ENCODE measurements around the gene CFAP97D2.

CFAP97D2 gene

DNA sequence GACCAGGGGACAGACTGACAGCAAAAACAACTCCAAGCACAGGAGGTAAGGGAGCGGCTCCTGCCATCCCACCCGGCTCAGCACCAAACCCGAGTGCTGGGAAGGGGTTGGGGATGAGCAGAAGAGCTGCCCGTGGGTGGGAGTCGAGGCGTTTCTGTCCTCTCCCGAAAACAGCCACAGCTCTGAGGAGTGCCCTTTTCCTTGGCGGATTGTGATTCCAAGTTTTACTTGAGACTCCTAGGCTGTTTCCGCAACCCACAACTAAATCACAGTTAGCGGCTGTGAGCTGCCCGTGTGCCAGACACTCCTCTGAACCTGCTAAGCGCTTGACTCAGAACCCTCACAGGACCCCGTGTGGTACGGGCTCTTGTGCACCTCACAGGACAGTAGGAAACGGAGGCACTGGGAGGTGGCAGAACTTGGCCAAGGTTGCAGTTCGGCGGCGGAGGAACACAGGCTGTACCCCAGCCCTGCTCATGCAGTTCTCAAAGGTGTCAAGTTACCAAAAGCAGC, 21.4 kb downstream of the CFAP97D2 start:
- no peak for DNase-seq

DNA sequence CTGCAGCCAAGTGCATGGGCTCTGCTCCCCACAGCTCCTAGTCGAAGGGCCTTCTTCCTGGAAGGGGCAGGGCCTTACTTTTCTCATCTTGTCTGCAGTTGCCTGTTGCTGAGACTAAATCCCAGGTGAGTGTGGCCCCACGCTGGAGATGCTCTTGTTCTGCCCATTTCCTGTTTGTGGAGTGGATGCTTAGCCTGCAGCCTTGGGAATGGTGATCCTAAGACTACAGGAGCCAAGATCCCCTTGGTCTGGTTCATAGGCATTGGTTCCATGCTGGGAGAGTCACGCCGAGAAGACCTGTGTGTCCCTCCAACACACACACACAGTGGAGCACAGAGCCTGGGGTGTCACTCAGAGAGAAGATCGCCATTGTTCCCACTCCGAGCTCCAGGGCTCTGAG, 23.5 kb downstream of the CFAP97D2 start:
- DNase-seq: no peak

DNA sequence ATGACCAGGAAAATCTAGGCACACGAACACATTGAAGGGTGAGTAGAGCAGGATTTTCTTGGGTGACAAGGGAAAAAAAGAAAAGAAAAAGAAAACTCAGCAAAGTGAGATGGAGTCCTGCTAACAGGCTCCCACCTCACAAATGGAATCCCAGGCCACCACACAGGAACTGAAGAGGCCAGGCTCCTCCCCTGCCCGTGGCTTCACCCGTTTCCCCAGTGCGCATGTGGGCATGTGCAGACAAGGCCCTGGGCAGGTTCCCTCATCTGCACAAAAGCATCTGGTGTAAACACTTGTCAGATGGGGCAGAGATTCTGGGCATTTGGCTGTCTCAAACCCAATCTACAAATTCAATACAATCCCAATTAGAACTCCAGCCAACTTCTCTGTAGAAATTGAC, 24.5 kb downstream of the CFAP97D2 start:
- DNase-seq: no peak

DNA sequence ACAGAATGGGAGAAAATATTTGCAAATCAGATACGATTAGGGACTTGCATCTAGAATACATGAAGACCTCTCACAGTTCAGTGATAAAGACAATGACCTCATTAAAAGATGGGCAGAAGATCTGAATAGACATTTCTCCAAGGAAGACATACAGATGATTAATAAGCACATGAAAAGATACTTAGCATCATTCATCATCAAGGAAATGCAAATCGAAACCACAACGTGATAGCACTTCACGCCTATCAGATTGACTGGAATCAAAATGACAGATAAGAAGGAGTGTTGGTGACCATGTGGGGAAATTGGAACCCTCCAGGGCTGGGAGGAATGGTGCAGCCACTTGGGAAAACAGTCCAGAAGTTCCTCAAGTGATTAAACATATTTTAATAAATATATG, 25.8 kb downstream of the CFAP97D2 start:
- DNase-seq: no peak

DNA sequence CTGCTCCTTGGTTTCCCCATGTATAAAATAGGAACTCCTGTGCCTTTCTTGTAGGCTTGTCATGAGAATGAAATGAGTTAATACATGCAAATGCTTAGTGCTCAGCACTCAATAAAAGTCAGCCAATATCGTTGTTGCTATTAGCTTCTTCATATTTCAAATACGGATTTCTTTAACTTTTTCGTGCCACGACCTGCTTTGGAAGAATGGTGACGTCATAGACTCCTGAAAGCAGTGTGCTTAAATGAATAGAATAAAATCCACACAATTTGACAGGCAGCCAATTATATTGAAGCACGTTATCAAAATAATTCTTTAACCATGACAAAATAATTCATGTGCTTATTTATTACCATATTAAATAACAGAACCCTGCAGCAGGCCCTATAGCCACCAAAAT, 29.1 kb downstream of the CFAP97D2 start:
- no peak for DNase-seq

DNA sequence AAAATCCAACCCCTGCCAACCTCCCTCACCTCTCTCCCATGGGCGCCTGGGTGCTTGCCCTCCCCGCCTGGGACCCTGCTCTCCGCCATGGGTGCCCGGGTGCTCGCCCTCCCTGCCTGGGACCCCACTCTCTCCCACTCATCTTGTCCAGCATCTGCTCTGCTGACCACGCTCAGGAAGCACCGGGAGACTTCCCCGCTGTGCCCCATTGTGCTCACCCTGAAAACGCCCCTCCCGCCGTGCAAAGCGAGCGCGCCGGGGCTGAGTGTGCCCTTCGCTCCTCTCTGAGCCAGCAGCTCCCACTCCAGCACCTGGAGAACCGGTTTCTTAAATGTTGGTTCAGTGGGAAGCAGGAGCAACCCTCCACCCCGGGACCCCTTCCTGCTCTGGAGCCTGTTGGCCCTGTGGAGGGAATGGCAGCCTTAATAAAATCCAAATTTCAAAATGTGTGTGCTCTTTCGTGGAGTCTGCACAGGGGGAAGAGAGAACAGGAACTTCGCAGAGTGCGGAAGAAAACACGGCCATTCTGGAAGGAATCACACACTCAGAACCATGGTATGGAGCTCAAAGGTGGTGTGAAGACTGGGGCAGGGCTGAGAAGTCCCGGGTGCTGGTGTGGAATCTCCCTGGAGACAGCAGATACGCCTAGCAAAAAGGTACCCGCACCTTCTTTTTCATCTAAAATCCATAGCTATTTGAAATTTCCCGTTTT, 32.5 kb downstream of the CFAP97D2 start:
- DNase-seq: no peak

DNA sequence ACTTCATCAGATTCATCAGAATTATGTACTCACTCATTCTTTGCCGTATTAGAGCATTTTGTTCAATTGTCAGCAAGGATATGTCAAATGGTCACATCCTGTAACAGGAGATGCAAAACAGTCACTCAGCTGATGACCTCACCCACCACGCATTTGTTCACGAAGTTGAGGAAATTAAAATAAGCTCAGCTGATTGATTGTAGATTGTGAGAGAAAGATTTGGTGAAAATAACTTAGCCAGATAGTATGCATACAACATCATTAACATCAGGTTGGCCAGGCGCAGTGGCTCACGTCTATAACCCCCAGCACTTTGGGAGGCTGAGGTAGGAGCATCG, 33.1 kb downstream of the CFAP97D2 start:
- no peak for DNase-seq

DNA sequence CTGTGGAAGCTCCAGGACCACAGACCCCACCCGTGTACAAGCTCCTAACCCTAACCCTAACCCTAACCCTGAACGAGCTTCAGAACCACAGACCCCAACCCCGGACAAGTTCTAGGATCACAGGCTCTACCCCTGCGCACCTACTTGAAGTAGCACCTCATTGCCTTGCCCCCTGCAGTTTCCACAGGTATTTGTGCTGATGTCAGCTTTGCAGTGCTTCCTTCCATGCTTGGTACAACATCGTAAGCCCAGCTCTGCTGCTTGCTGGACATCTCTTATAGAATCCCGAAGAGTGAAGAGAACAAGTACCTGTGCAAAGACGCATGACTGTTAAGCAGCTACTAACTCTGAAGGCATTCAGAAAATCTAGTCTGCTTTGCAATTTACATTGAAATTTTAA, 34.9 kb downstream of the CFAP97D2 start:
- no peak for DNase-seq

DNA sequence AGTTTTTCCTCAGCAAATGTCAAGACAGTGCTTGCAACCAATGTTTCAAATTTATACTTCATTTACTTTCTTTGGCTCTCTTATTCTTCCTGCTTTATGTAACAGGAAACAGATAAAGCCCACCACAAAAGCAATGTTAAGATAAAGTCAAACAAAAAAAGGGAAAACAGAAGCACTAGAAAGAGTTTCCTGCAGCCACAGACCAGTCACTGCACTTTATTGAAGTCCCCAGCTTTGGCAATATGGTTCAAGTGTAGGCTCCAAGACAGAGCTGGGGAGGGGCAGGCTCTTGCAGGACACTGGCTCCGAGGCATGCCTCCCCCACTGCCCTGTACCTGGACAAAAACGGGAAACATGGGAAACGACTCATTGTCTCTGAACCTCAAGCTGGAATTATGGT, 40.3 kb downstream of the CFAP97D2 start:
- no peak for DNase-seq

DNA sequence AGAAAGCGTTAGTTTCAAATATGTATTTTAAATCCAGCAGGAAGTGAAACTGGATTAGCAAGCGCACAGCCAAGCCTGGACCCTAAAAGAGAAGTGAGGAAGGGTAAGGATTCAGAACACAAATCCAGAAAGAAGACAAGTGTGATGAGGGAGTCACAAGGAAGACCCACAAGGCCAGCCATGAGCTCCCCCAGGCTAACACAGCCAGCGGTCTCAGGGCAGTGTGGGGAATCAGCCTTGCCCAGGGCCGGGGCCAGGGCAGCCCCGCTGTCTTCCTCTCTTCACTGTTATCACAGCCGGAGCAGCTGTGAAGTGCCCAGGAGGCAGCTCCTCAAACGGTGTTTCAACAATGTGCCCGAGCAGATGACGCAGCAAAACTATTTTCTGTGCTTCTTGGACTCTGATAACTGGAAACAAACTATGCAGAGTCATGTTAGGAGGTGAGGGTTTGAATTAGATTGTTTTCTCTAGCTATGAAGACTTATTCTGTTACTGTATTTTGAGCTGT, 43.5 kb downstream of the CFAP97D2 start:
- no peak for DNase-seq

DNA sequence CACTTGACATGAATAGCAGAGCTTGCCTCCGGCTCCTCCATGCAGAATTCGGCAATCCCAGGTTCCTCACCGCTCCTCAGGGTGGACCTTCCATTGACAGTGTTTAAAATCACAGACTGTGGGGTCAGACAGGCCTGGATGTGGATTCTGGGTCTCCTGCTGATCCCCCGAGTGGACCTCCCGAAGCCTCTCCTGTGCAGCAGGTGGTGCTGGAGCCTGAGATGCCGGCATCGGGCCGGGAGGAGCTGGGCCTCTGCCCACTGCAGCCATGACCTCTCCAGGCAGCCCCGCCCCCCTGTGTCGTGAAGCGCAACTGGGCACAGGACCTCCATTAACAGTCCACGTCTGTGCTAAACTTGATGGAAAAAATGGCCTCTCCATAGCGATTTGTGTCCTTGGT, 45.1 kb downstream of the CFAP97D2 start:
- no peak for DNase-seq

DNA sequence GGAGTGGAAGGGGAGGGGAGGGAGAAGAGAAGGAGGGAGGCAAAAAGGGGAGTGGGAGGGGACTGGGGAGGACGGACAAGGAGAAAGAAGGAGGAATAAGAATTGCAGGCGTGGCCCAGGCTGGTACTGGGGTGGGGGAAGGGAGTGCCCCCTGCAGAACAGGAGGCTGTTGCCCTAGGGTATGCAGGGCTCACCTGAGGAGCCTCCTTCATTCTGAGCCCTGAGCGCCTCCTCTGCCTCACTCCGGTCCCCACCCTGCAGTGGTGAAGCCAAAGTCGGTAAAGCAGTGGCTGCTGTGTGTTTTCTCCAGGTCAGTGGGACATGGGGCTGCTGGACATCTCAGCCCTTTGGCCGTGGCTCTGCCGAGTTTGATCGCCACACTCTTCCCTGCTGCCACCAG, 46.6 kb downstream of the CFAP97D2 start:
- DNase-seq: no peak

DNA sequence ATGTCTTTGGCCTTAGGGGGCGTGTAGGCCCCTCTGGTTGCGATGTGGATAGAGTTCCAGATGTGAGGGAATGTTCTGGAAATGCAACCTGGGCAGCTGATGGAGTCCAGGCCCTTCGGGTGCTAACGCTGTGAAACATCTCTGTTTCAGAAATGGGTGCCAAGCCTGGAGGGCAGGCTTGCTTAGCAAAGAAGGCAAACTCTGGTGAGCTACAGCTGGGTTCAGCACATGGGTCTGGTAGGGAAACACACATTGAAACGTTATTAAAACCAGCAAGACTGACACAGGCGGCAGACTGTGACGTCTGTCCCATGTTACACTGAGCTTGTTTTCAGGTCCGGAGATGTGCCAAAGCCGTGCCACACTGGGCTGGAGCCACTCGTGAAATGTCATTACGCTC, 47.0 kb downstream of the CFAP97D2 start:
- DNase-seq: no peak

DNA sequence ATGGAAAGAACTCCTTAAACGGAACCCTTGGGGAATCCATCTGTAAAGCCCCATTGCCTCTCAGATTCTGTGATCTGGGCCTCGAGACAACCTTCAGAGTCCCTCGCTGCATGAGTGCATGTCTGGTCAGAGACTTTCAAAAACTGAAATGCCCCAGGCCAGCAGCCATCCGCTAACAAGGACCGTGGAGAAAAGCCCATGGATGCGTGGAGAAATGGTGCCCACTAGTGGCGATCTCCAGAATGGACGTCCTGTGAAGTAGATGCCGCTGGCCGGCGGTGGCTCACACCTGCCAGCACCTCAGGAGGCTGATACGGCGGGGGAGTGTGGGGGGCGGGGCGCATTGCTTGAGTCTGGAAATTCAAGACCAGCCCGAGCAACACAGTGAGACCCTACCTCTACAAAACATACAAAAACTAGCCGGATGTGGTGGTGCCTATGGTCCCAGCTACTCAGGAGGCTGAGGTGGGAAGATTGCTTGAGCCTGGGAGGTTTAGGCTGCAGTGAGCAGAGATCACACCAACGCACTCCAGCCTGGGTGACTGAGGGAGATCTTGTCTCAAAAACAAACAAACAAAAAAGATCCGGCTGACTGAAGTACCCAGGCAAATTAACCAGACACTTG, 47.8 kb downstream of the CFAP97D2 start:
- peak; percentile 74 to 78 for DNase-seq

DNA sequence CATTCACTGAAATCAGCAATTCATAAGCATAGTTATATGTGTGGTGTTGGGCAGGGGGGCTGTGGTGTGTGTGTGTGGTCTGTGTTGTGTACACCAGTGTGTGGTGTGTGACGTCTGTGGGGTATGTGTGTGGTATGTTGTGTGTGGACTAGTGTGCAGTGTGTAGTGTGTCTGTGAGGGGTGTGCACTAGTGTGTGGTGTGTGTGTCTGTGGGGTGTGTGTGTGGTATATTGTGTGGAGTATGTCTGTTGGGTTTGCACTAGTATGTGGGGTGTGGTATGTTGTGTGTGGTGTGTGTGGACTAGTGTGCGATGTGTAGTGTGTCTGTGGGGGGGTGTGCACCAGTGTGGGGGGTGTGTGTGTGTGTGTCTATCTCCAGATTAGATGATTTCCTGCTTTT, 48.5 kb downstream of the CFAP97D2 start:
- no peak for DNase-seq

DNA sequence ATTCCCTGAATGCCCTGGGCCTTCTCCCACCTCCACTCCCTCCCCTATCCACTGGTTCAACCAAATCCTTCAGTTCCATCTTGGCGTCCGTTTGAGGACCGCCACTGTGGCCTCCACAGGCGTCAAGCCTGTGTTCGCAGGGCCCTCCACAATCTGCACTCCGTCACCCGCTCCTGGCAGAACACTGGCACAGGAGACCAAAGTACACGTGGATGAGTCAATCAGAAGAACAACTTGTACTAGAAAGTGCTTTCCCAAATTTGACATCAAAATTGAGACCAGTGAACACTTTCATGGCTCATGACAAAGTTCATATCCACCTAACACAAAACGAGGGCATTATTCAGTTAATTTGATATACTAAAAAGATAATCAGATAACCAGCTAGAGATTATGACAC, 49.1 kb downstream of the CFAP97D2 start:
- DNase-seq: no peak

DNA sequence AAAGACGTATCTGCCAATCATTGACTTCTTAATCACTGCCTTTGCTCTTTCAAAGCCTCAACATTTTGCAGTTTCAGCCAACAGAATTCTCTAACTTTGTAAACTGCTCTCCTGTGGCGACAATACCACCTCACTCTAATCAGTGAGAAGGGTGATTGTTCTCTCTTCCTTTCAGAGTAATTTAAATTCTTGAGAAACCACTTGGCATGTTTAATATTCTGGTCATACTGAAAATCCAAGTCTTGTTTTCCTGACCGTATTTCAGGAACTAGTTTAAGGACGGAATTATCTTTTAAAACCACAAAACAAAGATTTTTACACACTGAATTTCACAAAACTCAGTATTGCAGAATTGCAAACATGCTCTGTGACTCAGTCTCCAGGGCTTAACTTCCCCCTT, 50.4 kb downstream of the CFAP97D2 start:
- no peak for DNase-seq

DNA sequence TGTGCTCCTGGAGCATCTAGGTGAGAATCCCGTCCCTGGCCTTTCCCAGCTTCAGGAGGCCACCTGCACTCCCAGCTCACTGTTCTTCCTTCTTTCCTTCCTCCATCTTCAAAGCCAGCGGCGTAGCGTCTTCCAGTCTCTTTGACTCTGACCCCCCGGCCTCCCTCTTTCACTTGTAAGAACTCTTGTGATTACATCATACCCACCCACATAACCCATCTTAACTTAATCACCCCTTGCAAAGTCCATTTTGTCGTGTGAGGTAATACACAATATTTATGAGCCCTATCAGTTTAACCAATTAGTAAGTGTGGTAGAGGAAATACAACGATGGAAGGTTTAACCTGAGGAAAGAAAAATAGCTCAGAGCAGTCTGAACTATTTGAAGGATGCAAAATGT, 51.1 kb downstream of the CFAP97D2 start:
- no peak for DNase-seq

DNA sequence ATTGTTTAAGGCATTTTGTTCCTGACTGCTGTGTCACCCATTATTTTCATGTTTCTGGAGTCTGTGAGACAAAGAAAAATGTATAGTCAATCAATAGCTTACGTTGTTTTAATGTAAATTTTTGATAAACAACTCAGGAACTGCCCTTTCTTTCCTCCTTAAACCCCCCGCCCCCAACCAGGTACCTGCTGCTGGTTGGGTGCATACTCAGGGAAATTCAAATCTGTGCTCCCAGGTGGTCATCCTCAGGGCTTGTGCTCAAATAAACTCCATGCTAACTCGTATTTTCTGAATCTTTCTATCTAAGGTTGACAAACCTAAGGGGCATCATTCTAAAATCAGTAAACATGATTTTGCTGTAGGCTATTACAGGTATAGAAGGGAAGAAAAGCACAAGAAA, 51.5 kb downstream of the CFAP97D2 start:
- DNase-seq: no peak

DNA sequence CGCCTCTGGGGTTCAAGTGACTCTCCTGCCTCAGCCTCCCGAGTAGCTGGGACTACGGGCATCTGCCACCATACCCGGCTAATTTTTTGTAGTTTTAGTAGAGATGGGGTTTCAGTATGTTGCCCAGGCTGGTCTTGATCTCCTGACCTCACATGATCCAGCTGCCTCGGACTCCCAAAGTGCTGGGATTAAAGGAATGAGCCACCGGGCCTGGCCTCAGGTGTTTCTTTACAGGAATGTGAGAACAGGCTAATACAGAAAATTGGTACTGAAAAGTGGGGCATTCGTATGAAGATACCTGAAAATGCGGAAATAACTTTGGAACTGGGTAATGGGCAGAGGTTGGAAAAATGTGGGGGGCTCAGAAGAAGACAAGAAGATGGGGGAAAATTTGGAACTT, 52.8 kb downstream of the CFAP97D2 start:
- DNase-seq: no peak

DNA sequence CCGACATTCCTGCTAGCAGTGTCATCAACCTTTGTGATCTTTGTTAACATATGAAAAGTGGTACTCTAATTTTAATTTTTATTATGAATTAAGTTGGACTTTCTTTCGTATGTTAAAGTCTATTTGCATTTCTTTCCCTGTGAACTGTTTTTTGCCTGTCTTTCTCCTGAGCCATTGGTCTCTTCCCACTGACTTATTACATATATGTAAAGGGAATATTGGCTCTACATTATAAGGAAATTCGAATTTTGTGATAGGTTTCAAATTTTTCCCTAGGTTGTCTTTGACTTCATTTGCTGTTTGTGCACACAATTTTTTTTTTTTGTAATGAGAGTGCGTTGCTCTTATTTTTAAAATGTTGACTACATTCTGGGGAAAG, 55.2 kb downstream of the CFAP97D2 start:
- DNase-seq: no peak

DNA sequence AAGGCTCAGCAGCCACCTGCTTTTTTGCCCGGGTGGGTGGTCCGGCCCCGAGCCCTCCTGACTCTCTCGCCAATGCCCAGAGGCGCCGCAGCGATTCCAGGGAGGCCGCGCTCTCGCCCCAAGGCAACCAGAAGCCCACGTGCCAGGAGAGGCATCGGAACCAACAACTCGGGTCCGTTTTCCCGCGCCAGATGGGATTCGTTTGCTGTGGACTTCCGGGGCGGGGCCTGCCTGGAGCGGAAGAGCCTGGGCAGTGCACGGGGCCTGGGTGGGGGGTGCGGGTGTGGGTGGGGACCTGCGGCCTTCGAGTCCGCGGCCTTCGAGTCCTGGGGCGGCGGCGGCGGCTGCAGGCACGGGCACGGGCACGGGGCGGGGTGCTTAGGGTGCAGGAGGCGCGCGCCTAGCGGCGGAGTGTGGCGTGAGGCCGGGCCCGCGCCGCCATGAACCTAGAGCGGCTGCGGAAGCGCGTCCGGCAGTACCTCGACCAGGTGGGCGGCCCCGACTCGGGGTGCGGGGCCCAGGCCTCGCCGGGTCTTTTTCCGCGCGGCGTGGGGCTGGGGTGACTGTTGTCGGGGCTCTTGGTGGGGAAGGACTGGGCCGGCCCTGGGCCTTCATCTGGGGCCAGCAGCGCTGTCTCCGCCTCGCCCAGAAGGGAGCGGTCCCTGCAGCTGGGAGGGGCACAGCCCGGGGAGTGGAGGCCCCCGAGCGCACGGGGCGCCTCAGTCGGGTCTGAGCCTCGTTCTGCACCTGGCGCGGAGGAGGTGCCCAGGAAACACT, 55.8 kb downstream of the CFAP97D2 start, which contains the start of gene CDC16:
TSS of gene CDC16 (plus strand) at position 253 of the 777 bp plus-strand sequence. CDS start at position 441, 188 bp downstream.
- peak; percentile 84 to 93 for DNase-seq

DNA sequence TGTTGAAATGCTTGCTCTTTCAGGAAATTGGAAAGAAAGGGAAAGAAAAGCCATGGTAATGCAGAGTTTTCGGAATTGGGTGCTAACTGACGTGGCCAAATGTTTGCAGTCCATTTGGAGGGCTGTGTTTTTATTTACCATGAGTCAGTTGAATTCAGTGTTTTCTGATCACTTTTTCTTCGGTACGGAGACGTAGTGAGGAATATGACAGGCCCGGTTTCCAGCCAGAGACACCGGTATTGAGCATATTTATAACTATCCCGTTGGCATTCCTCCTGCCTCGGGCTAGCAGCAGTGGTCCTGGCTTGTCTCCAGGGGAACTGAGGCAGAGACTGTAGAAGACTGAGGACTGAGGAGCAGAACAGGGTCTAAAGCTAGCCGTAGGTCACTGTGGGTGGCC, 56.6 kb downstream of the CFAP97D2 start:
- DNase-seq: no peak

DNA sequence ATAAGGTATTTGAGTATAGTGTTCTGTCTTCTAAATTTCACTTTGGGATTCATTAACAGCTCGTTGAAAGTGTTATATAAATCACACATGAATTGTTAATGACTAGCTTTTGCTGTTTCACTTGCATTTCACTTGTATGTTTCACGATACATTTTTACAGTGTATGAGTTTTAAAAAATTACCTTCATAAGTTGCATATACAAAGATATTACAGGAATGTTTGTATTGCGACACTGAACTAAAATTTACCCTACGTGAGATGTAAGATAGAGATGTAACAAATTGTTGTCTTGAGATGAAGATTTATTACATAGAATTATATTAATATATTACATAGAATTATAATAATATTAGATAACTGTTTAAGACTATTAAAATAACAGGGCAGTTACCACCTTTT, 57.2 kb downstream of the CFAP97D2 start:
- DNase-seq: no peak

Data from hippocampal formation (tissue), 2 donors.